C4-2B (cell line): ENCODE results near the gene TUSC2.

Source experiments
- ZFX ChIP-seq: fragments of 450-650 bp; IDR thresholded peaks from 2 replicates; pipeline ENCODE4 v1.6.1; 2017
- TF ChIP-seq, protein P1 (sequence below): fragments of 450-650 bp; conservative IDR thresholded peaks from 2 replicates; pipeline ENCODE4 v1.5.1; 2017; ENCODE audit warnings: mild to moderate bottlenecking

DNA sequence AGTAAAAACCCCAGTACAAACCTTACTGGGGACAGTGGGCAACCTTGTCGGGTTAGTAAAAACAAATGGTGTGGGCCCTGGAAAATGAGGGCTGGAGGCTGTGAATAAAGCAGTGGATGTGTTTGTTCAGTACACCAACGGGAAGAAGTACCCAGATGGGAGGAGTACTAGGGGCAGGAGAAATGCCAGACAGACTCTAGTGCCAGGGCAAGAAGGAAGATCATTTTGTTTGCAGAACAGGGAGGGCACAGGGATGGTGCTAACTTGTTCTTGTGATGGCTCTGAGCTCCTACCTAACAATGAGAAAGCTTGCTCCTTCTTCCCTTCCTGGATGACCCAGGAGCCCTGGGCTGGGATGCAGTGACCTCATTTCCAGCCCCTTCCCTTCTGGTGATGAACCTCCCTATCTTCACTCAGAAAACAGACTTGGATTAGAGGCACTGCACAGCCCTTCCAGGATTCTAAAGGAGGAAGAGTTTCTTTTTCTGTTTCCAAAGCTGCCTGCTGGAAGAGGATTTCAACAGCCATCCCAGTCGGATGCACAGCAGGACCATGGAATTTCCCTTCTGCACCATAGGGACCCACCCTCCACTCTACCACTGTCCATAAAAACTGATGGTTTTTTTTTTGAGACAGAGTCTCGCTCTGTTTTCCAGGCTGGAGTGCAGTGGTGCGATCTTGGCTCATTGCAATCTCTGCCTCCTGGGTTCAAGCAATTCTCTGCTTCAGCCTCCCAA is 6.5 kb upstream of the TUSC2 start:
- TF ChIP-seq, protein P1, sequence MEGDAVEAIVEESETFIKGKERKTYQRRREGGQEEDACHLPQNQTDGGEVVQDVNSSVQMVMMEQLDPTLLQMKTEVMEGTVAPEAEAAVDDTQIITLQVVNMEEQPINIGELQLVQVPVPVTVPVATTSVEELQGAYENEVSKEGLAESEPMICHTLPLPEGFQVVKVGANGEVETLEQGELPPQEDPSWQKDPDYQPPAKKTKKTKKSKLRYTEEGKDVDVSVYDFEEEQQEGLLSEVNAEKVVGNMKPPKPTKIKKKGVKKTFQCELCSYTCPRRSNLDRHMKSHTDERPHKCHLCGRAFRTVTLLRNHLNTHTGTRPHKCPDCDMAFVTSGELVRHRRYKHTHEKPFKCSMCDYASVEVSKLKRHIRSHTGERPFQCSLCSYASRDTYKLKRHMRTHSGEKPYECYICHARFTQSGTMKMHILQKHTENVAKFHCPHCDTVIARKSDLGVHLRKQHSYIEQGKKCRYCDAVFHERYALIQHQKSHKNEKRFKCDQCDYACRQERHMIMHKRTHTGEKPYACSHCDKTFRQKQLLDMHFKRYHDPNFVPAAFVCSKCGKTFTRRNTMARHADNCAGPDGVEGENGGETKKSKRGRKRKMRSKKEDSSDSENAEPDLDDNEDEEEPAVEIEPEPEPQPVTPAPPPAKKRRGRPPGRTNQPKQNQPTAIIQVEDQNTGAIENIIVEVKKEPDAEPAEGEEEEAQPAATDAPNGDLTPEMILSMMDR = no peak
- TF ChIP-seq ZFX = no peak
